Astrocyte (in vitro differentiated cells and primary cell): ENCODE results near the gene ABCG4.

Experiments
- EZH2 ChIP-seq: IDR thresholded peaks from 2 replicates; pipeline ENCODE4 v1.6.1; 2012; ENCODE audit warnings: mild to moderate bottlenecking, low read length, inconsistent platforms; ENCODE audit not compliant: insufficient read depth
- TF ChIP-seq, protein P1 (sequence below): IDR thresholded peaks from 2 replicates; pipeline ENCODE4 v1.5.1; 2011; ENCODE audit warnings: low read depth, mild to moderate bottlenecking, inconsistent platforms, low read length, moderate library complexity; ENCODE audit not compliant: insufficient read depth

DNA sequence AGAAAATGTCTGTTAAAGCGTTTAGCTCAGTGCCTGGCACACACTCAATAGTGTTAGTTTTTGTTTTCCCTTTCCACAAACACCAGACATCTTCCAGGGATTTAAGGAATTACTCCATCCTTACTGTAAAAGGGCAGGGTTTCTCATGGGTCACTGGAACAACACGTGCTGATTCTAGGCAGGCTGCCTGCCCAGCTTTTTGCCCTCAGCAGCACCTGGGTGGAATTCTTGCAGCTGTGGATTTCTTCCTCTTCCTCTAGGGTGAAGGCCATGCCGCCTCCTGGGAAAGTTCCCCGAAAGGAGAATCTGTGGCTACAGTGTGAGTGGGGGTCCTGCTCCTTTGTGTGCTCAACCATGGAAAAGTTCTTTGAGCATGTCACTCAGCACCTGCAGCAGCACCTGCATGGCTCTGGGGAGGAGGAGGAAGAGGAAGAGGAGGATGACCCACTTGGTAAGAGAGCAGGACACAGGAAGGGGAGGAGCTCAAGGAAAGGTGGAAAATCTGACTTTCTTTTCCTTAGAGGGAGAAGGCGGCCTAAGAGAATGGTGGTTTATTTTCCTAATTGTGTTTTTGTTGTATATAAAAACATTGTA lies 22.1 kb upstream of the ABCG4 start:
- TF ChIP-seq, protein P1, sequence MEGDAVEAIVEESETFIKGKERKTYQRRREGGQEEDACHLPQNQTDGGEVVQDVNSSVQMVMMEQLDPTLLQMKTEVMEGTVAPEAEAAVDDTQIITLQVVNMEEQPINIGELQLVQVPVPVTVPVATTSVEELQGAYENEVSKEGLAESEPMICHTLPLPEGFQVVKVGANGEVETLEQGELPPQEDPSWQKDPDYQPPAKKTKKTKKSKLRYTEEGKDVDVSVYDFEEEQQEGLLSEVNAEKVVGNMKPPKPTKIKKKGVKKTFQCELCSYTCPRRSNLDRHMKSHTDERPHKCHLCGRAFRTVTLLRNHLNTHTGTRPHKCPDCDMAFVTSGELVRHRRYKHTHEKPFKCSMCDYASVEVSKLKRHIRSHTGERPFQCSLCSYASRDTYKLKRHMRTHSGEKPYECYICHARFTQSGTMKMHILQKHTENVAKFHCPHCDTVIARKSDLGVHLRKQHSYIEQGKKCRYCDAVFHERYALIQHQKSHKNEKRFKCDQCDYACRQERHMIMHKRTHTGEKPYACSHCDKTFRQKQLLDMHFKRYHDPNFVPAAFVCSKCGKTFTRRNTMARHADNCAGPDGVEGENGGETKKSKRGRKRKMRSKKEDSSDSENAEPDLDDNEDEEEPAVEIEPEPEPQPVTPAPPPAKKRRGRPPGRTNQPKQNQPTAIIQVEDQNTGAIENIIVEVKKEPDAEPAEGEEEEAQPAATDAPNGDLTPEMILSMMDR, result no peak
- TF ChIP-seq EZH2, result no peak
